SK-N-SH (cell line): ENCODE results near the gene VN1R4.
"Not testable (repeated sequence)": the region's sequence is repeated elsewhere in the genome, so short reads cannot be mapped to it uniquely, and the experiment has no call there.

Experiments used
- EP300 ChIP-seq, 2 experiments: IDR thresholded peaks; 2 replicates each; pipeline versions ENCODE4 v1.4.0 to v1.6.1; 2012; ENCODE audit warnings: borderline replicate concordance in 1 of 2, low read depth in 1 of 2, low read length in 1 of 2
- REST ChIP-seq: IDR thresholded peaks from 2 replicates; pipeline ENCODE4 v1.6.1; 2012; ENCODE audit warnings: mild to moderate bottlenecking, low read depth, low read length, moderate library complexity
- RFX5 ChIP-seq: IDR thresholded peaks from 2 replicates; pipeline ENCODE4 v1.6.1; 2012; ENCODE audit warnings: mild to moderate bottlenecking, improper control_type of control experiment, low read length
- SIN3A ChIP-seq: IDR thresholded peaks from 2 replicates; pipeline ENCODE4 v1.6.1; 2012; ENCODE audit warnings: low read depth, mild to moderate bottlenecking, low read length, moderate library complexity, borderline replicate concordance
- SMC3 ChIP-seq: IDR thresholded peaks from 2 replicates; pipeline ENCODE4 v1.6.1; 2012; ENCODE audit warnings: low read depth, low read length, improper control_type of control experiment
- TEAD4 ChIP-seq: IDR thresholded peaks from 2 replicates; pipeline ENCODE4 v1.4.0; 2012; ENCODE audit warnings: mild to moderate bottlenecking, borderline replicate concordance; ENCODE audit not compliant: insufficient read depth
- TF ChIP-seq, protein P1 (sequence below): IDR thresholded peaks from 2 replicates; pipeline ENCODE4; 2012
- TF ChIP-seq, protein P2 (sequence below): IDR thresholded peaks from 2 replicates; pipeline ENCODE4 v1.4.0; 2012; ENCODE audit warnings: low read depth, borderline replicate concordance
- TF ChIP-seq, protein P3 (sequence below): fragments of 200-600 bp; sonication (generic); IDR thresholded peaks from 2 replicates; pipeline ENCODE4 v1.6.1; 2017; ENCODE audit warnings: antibody characterized with exemption, mild to moderate bottlenecking, moderate library complexity

- TF ChIP-seq RFX5; EP300 (IDR thresholded peaks at IDR 0.05; ENCODE audit: borderline replicate concordance in 1 of 2, low read depth in 1 of 2, low read length in 1 of 2); REST; SIN3A; SMC3; TEAD4: not testable (repeated sequence)
- TF ChIP-seq, protein P1, sequence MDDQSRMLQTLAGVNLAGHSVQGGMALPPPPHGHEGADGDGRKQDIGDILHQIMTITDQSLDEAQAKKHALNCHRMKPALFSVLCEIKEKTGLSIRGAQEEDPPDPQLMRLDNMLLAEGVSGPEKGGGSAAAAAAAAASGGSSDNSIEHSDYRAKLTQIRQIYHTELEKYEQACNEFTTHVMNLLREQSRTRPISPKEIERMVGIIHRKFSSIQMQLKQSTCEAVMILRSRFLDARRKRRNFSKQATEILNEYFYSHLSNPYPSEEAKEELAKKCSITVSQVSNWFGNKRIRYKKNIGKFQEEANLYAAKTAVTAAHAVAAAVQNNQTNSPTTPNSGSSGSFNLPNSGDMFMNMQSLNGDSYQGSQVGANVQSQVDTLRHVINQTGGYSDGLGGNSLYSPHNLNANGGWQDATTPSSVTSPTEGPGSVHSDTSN = not testable (repeated sequence)
- TF ChIP-seq, protein P2, sequence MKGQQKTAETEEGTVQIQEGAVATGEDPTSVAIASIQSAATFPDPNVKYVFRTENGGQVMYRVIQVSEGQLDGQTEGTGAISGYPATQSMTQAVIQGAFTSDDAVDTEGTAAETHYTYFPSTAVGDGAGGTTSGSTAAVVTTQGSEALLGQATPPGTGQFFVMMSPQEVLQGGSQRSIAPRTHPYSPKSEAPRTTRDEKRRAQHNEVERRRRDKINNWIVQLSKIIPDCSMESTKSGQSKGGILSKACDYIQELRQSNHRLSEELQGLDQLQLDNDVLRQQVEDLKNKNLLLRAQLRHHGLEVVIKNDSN = not testable (repeated sequence)
- TF ChIP-seq, protein P3, sequence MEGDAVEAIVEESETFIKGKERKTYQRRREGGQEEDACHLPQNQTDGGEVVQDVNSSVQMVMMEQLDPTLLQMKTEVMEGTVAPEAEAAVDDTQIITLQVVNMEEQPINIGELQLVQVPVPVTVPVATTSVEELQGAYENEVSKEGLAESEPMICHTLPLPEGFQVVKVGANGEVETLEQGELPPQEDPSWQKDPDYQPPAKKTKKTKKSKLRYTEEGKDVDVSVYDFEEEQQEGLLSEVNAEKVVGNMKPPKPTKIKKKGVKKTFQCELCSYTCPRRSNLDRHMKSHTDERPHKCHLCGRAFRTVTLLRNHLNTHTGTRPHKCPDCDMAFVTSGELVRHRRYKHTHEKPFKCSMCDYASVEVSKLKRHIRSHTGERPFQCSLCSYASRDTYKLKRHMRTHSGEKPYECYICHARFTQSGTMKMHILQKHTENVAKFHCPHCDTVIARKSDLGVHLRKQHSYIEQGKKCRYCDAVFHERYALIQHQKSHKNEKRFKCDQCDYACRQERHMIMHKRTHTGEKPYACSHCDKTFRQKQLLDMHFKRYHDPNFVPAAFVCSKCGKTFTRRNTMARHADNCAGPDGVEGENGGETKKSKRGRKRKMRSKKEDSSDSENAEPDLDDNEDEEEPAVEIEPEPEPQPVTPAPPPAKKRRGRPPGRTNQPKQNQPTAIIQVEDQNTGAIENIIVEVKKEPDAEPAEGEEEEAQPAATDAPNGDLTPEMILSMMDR = not testable (repeated sequence)
These were observed 14.4 kb upstream of the VN1R4 start for GRCh38 chr19:53281947-53282346.
